Fibroblast of skin of right biceps (primary cell): ENCODE measurements around the gene IREB2.
A peak's percentile ranks its signal among the peaks of the same experiment; 100 is the strongest.
"Not testable (repeated sequence)": the region's sequence is repeated elsewhere in the genome, so short reads cannot be mapped to it uniquely, and the experiment has no call there.

Experiments
- DNase-seq: peaks from one replicate; pipeline ENCODE4 v3.0.0-alpha.2; 2013

Gene IREB2

DNA sequence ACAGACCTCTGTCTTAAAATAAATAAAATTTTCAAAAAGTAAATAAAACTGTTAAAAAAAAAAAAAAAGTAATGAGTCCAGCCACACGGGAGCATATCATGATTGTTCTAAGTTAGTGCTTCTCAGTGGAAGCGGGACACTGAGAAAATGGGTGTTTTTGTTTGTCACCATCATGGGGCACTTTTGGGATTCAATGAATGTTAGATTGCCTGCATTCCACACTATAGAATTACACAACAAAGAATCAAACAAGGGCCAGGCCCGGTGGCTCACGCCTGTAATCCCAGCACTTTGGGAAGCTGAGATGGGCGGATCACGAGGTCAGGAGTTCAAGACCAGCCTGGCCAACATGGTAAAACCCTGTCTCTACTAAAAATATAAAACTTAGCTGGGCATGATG, 3.3 kb upstream of the IREB2 start:
- not testable (repeated sequence) for DNase-seq

DNA sequence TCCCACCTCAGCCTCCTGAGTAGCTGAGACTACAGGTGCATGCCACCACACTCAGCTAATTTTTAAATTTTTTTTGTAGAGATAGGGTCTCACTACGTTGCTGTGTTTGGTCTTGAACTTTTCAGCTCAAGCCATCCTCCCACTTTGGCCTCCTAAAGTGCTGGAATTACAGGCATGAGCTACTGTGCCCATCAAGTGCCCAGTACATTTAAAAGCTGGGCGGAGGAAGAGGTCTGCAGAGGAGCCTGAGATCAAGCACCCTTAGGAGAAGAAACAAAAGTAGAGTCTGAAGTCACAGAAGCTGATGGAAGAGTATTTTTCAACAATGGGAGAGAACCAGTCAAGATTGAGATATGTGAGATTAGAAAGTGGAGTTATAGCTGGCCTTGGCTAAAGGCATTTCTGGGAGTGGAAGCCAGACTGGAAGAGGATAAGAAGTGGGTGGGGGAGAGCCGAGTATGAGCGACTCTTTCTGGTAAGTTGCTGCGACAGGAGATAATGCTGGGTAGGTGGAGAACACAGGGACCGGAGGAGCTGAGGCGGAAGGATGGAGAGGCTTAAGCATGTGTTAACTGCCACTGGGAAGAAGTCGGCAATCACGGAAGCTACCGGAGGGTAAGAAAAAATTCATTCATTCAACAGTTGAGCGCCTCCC, 782 bp upstream of the IREB2 start:
- DNase-seq: no peak

DNA sequence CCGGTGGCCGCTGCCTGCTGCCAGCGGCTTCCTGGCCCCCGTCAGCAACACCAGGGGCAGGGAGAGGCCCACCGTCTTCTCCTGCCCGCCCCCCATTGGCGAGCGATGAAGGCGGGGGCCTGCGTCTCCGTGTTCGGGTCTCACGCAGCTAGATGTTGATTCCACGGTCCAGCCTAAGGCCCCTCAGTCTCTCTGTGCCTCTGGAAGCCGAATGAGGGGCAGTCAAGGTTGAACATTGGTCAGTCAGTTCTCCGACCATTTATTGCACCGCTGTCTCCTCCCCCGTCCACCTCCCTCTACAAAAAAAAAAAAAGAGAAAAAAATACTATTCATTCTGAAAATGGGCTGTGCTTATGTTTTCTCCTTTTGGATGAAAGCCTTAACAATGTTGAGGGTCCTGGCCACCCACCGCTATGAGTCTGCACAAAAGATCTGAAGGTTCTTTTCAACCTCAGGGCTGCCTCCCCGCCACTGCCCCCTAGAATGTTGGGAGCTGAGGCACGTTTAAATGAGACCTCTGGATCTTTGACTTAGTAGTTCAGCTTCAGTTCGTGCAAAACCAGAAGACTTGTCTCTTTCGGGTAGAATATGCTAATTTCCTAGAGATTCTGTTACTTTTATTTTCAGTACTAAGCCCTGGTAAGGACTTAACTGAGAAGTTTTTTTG, 736 bp downstream of the IREB2 start:
- peak; percentile 38 for DNase-seq

DNA sequence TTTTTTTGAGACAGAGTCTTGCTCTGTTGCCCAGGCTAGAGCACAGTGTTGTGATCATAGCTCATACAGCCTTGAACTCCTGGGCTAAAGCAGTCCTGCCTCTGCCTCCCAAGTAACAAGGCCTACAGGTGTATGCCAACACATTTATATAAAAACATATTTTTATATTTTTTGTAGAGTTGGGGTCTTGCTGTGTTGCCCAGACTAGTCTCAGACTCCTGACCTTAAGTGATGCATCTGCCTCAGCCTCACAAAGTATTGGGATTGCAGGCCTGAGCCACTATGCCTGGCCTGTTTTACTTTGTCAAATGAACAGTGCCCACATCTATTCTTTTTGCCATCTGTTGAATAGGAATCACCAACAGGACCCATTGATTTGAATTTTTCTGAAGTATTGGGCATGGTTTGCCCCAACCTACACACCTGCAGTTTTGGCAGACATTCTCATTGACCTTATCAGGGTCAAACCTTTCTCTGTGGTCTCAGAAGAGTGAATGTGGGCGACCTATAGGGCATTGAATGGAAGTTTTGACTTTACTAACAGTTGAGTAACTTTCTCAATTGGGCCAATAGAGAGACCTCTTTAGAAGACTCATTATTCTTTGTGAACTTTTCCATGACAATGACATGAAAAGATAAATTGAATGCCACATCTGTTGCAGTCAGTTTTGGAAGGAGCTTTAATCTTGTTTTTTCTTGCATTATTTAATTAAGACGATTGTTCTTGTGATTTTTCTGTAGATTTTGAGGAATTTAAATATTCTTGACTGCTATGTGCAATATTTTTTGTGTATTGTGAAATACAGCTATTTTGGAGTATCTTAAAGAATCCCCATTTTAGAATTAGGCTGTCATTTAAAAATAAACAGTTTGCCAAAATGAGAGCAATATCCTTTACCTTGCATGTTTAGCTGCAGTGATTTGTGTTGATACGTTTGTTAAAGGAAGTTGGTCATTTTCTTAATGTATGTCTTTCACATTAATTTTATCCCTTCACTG, 2.7 kb downstream of the IREB2 start:
- no peak for DNase-seq

DNA sequence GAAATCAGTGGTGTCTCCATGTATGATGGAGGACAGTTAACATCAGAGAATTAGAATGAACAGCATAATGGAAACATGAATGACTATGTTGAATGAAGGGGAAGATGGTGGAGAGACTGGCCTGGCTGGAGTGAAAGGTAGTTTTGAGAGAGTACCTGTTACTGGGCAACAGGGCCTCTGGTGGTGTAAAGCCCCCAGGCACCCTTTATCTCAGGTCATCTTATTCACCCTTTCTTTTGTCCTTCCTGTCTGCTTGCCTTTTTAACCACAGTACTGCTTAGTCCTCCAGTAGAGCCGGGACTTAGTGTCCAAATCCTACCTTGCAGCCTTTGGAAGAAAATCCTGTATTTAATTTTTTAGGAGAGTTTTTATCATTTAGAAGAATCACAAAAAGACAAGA, 6.2 kb downstream of the IREB2 start:
- DNase-seq: no peak

DNA sequence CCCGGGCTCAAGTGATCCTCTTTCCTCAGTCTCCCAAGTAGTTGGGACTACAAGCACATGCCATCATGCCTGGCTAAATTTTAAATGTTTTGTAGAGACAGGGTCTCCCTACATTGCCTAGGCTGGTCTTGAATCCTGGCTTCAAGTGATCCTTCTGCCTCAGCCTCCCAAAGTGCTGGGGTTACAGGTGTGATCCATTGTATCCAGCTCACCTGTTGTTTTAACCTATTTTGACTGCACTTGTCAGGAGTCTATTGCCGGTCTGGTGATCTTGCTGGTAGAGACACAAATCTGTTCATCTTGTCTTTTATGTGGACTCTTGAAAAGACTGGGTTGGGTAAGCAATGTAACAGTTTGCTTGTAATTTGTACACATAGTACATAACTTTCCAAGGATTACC, 7.9 kb downstream of the IREB2 start:
- DNase-seq: no peak

DNA sequence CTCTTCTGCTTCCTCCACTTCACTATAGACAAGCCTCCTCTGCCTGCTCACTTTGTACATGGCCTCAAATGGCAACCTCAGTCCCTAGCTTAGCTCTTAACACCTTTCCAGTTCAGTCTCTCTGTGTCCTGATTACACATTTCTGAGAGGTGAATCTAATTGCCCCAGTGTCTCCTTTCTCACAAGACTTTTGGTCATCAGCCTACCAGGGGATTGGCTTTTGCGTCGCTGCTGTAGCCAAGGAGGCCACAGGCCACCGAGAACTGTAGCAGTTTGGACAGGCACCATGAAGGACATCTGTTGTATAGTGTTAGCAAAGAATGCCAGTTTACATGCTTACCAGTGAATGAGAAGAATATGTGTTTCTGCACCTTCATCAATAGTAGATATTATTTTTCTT, 8.5 kb downstream of the IREB2 start:
- DNase-seq: no peak

DNA sequence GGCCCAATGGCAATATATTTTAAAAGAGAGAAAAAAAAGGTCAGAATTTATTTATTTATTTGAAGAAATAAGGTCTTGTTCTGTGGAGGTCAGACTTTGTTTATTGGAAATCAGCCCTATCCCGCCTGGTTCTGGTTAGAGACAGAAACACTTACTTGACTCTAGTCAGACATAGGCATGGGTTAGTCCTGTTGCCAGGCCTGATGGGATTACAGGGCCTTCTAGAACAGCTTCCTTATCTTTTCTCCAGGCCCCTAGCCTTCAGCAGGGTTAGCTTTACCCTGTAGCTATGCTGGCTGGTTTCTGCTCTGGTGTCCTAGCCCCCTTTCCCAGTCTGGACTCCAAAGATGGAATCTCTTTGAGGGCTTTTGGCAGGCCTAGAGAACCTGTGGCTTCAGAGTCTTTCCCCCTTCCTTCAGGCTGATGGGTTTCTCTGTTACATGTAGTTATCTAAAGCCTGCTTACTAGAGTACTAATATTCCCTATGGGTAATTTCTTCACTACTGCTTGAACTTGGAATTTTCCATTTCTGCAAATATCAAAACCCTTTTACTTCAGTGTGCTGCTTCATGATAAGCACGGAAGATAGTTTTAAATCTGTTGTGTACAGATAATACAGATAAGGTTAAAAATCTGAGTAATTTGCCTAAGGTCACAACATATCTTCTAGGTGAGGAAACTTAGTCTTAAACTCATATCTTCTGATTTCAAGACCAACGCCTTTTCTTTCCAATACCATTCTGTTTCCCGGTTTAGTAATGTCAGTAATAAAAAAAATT, 10.6 kb downstream of the IREB2 start:
- no peak for DNase-seq

DNA sequence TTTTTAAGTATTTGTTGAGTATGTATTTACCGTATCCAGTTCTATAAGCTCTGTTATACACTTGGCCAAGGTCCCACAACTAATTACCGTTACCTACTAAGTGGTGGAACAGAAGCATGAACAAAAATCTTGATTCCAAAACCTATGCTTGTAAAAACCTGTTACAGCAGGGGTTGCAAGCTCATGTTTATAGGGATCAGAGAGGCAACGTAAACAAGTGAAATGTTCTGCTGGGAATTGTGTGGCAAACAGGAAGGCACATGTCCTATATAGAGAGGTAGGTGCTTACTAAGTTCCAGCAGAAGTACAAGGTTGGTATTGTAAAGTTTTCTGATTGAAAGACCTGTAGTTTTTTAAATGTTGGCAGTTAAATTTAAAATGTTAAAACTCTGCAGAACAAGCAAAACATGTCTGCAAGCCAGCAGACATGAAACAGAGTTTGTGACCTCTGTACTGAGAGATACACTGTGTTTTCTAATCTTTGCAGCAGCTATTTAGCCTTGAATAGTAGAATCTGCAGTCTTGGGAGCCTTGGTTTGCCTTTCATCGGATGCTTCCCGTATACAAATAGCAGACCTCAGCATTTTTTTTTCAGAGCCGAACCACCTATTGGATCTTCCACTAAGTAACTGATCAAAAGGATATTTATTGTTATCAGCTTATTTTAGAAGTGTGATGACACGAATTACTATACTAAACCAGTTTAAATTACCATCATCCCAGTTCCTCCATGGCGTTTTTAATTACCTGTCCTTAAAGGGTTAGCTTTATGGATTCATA, 11.4 kb downstream of the IREB2 start:
- no peak for DNase-seq

DNA sequence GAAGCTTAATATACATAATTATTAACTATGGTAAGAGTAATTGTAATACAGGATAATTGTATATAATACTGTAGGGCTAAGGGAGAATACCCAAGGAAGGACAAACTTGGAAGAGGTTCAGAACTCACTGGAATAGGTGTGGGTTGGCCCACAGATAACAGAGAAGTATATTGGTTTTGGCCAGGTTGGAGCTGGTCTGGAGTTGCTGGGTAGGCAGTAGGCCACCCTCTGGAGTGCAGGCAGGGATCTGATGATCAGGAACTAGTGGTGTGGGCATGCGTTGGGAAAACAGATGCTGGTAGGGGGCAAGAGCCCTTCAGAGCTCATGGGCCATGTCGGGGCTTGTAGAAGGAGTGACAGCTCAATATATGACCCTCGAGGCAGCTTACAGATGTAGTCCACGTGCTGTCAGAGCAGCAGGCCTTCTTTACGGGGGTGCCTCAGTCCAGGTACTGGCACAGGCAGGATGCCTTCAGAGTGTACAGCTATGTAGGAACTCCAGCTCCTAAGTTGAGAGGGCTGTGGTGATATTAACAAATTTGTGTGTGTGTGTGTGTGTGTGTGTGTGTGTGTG, 12.4 kb downstream of the IREB2 start:
- no peak for DNase-seq

DNA sequence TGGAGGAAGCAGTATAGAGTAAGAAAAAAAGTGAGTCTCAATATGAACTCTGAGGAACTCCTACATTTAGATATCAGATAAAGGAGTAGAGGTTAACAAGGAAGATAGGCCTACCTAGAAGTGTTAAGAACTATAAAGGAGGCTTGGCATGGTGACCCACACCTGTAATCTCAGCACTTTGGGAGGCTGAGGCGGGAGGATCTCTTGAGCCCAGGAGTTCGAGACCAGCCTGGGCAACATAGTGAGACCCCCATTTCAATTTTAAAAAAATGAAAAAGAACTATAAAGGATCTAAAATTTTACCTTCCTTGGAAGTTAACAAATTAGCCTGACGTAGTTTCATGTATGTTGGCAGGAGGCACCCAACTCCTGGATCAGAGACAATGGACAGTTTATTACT, 14.5 kb downstream of the IREB2 start:
- DNase-seq: no peak

DNA sequence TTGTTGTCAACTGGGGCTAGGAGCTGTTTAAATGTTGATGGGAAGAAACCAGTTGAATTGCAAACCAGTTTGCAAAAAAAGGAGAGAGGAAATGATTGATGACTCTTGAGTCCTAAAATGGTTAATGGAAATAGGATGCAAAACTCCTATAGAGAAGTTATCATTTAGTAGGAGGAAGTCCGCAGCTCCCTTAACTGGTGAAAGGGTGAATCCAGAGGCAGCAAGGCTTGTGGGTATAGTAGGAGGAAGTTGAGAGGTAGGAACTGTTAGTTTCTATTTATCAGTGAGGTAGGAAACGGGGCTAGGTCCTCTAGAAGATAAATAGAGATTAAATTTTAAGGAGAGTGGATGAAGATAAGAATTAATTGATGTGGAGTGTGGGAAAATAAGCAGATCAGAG, 15.4 kb downstream of the IREB2 start:
- DNase-seq: no peak

DNA sequence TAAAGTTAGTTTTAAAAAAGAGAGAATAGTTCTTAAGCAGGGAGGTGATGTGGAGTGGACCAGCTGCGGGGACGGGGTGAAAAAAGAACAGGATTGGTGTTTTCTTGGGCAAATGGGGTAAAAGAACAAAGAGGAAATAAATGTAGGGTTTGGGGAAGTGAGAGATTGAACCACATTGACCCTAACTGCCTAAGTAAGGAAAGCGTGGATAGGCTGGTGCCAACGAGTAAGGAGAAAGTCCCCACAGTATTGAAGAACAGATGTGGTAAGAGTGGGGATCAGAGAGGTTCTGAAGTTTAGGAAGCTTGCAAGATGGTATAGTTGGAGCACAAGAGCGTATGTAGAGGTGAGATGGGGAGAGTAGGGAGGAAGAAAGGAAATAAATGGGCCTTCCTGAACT, 17.0 kb downstream of the IREB2 start:
- no peak for DNase-seq

DNA sequence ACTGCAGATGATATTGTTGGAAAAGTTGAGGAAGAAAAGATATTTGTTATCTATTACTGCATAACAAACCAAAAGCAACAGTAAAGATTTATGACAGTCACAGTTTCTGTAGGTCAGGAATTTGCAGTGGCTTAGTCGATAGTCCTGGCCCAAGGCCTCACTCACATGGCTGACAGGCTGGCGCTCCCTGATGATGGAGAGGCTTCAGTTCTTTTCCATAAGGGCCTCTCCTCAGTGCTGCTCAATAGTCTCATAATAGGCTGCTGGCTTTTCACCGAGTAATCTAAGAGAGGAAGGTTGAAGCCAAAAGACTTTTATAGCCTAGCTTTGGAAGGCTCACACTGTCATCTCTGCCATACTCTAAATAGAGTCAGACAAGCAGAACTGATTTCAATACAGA, 17.7 kb downstream of the IREB2 start:
- peak; percentile 9 for DNase-seq

DNA sequence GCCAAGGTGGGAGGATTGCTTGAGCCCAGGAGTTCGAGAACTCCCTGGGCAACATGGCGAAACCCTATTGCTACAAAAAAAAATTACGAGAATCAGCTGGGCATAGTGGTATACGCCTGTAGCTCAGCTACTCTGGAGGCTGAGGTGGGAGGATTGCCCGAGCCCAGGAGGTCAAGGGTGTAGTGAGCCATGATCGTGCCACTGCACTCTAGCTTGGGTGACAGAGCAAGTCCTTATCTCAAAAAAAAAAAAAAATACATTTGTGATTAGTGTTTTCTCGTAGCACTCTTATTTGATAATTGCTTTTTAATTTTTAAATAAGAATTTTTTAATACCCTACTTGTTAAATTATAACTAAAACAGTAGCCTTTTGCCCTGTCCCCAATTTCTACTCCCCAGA, 18.4 kb downstream of the IREB2 start:
- DNase-seq: no peak

DNA sequence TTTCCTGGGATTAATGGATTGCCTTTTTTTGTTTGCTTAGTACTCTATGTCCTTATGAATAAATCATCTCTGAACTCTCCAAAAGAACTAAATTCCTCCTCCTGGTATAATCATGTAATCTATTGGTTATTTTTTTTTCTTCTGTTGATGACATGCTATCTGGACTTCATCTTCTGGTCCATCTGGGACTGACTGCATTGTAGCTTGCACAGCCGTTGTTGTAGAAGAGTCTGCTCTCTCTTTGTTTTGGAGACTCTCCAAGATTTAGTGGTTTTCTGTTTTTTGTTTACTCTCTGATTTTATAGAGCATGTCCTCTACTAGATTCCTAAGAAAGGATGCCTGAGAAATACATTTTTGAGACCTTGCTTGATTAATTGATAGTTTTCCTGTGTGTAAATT, 19.1 kb downstream of the IREB2 start:
- DNase-seq: peak; percentile 67

DNA sequence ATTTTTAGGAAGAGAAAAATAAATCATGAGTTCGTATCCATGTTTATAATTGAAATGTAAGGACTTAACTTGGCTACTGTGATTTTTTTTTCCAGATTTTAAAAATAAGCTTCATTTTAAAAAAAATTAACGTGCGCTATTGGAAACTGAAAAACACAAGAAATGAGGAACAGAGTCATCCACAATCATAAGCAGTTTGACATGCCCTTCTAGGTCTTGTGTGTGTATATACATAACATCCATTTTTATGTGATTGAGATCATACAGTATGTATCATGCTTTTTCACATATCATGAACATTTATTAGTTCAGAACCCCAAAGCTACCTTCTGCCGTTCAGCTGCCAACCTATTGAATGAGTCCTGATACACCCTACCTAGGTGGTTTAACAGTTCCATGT, 22.7 kb downstream of the IREB2 start:
- DNase-seq: no peak

DNA sequence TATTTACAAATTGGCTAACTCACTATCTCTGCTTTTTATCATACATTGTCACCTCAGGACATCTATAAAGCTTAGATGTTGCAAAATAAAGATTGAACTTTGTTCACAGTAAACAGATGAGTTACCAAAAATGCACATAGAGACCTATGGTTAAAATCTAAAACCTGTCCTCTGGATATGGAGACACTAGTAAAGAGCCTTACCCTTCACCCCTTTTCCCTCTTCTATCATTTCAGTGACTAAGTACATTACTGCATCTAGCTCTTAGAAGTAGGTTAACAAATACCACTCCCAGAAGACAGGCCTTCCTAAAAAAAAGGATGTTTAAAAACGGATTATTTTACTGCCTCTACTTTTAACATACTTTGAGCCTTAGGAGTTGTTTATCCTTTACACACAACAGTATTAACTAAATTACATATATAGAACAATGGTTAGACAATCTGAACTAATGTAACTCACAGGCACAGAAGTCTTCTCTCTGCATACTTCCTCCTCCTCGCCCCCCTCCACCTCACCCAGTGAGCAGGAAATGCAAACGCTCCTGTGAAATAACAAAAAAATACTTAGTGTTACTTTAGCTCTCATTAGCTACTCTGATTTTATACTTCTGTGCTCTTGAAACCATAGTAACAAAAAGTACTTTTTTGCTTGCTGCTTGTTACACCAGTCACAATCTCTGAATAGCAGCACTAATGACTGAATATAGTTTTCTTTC, 23.3 kb downstream of the IREB2 start:
- DNase-seq: no peak

DNA sequence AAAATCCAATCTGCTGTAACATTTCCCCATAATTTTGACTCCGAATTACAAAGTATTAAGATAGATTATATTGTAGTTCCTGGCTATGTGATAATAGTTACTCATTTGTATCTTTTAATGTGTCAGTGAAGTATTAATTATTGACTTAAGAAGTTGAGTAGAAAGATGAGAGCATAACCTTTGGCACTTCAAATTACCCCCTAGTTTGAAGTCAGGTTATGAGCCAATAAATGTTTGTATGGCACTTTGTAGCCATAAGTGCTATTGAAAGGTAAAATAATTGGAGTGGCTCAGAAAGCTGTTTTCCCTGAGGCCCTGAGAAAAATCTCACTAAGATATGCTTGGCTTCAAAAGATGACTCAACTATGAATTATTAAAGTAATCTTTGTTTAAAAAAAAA, 31.0 kb downstream of the IREB2 start:
- DNase-seq: no peak

DNA sequence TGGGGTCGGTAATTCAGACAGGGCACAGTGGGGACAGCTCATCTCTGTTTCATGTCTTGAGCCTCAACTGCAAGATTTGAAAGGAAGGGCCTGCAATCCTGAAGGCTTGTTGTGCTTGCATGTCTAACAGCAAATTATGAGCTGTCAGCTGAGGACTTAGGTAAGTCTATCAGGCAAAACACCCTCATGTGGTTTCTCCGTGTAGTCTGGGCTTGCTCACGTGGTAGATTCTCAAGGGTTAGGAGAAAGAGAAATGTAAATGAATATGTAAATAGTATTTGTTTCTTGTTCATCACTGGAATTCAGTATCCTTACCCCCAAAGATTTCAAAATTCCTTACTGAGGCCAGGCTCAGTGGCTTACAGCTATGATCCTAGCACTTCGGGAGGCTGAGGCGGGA, 39.3 kb downstream of the IREB2 start:
- DNase-seq: no peak

DNA sequence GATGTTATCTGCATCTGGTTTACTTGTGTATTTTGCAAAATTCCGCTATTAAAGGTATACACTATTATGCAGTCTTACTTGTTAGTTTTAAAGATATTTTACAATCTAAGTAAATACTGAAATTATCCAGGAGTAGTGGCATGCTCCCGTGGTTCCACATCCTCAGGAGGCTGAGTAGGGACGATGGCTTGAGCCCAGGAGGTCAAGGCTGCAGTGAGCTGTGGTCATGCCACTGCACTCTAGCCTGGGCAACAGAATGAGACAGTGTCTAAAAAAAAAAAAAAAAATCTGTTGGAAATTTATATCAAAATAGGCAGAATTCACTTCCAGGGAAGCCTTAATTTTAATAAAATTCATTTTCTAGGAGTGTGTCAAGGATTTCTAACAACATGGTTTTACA, 41.6 kb downstream of the IREB2 start:
- no peak for DNase-seq
